GM12875 (cell line): ENCODE results near the gene MT1E.

Experiments
- H3K4me3 ChIP-seq: one replicate; pipeline ENCODE4 v1.5.1; 2011; ENCODE audit warnings: low read depth, low read length, control low read depth
- TF ChIP-seq, protein P1 (sequence below): IDR thresholded peaks from 2 replicates; pipeline ENCODE4 v1.5.1; 2011; ENCODE audit warnings: low read depth, mild to moderate bottlenecking, control low read depth, inconsistent platforms, low read length, moderate library complexity, borderline replicate concordance; ENCODE audit not compliant: insufficient read depth

Gene MT1E

DNA sequence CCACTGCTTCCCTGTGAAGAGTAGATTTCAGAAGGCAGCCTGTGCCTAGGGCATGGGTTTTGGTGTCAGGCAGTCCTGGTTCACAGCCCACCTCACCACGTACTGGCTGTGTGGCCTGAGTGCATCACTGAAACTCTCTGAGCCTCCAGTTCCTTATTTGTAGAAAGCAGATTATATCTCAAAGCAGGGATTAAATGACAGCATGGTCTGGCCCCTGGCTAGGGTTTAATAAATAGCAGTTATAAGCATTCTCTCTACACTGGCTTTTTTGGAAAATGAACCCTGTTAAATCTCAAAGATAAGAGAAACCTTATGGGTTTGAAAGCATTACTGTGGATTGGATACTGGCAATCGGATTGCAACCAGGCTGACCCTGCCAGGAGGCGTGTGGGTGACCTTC lies 4.0 kb downstream of the MT1E start:
- TF ChIP-seq, protein P1, sequence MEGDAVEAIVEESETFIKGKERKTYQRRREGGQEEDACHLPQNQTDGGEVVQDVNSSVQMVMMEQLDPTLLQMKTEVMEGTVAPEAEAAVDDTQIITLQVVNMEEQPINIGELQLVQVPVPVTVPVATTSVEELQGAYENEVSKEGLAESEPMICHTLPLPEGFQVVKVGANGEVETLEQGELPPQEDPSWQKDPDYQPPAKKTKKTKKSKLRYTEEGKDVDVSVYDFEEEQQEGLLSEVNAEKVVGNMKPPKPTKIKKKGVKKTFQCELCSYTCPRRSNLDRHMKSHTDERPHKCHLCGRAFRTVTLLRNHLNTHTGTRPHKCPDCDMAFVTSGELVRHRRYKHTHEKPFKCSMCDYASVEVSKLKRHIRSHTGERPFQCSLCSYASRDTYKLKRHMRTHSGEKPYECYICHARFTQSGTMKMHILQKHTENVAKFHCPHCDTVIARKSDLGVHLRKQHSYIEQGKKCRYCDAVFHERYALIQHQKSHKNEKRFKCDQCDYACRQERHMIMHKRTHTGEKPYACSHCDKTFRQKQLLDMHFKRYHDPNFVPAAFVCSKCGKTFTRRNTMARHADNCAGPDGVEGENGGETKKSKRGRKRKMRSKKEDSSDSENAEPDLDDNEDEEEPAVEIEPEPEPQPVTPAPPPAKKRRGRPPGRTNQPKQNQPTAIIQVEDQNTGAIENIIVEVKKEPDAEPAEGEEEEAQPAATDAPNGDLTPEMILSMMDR, result no peak
- no peak overlapping the region for H3K4me3 ChIP-seq

DNA sequence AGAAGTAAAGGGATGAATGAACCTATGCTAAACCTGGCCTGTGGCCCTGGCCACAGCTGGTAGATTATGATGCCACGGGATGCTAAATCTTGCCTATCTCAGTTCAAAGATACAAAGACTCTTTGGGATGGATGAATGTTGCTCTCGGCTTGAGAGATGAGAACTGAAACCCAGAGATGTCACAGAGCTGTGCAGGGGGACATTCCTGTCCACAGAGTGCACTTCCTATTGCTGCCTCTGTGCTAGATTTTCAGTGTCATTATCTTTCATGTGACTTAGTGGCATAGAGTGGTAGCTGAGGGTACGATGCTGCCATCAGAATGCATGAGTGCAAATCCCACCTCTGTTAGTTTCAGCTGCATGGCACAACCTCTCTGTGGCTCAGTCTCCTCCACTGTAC lies 4.6 kb downstream of the MT1E start:
- no peak overlapping the region for H3K4me3 ChIP-seq
- TF ChIP-seq, protein P1, result peak; percentile 29; the same call in 1 of the 2 replicates

DNA sequence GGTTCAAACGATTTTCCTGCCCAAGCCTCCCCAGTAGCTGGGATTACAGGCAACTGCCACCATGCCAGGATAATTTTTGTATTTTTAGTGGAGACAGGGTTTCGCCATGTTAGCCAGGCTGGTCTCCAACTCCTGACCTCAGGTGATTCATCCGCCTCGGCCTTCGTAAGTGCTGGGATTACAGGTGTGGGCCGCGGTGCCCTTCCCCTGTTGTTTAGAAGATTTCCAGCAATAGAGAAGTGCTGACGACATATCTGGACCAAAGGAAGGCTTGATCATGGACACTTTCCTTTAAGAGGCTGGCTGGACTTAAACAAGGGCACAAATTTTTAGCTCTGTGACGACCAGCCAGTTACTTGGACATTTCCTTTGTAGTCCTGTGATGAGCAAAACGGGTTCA lies 5.6 kb downstream of the MT1E start:
- TF ChIP-seq, protein P1, result no peak
- no peak overlapping the region for H3K4me3 ChIP-seq

DNA sequence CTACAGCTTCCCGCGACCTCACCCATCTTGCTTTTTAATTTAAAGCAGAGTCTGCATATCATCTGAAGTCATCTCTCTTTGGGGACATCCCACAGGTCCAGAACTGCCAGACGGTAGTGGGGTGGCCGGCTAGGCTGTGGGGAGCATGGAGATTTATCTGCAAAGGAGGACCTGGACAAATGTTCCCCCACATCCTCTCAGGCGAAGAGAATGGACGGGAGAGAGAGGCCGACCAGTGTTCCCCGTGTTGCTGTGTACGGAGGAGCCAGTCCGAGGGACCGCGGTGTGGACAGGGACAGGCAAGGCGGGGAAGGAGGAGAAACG lies 6.2 kb downstream of the MT1E start:
- no peak overlapping the region for H3K4me3 ChIP-seq

DNA sequence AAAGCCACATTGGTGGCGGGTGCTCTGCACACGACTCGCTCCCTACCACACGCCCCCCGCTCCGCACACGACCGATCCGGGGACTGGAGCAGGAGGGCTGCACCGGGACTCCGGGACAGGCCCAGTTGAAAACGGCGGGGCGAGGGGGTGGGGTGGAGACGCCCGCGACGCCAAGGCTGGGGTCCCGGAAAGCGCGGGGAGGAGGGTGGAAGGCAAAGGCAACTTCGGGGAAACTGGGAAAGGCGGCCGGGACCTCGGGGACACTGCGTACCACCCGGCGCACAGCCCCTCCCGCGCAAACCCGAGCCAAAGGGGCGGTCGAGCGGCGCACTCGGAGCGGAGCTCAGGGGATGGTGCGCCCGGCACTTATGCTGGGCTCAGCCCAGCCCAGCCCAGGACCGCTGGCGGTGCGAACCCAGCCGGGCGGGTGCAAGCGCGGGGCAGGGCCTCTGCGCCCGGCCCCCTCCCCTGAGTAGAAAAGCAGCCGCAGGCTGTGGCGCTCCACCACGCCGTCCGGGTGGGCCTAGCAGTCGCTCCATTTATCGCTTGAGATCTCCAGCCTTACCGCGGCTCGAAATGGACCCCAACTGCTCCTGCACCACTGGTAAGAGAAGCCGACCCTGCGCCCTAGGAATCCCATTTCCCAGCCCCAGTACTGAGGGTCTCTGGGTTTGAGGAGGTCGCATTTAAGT lies 6.7 kb downstream of the MT1E start, which contains the start of gene MT1M:
Gene MT1M (plus strand): TSS at position 504 of the 692 bp plus-strand sequence. CDS start 73 bp downstream, at position 577.
- TF ChIP-seq, protein P1, result no peak
- no peak within 1 kb of the TSS for H3K4me3 ChIP-seq

More for the DNA sequence above, 6.2 kb downstream of the MT1E start:
- TF ChIP-seq, protein P1, result no peak

DNA sequence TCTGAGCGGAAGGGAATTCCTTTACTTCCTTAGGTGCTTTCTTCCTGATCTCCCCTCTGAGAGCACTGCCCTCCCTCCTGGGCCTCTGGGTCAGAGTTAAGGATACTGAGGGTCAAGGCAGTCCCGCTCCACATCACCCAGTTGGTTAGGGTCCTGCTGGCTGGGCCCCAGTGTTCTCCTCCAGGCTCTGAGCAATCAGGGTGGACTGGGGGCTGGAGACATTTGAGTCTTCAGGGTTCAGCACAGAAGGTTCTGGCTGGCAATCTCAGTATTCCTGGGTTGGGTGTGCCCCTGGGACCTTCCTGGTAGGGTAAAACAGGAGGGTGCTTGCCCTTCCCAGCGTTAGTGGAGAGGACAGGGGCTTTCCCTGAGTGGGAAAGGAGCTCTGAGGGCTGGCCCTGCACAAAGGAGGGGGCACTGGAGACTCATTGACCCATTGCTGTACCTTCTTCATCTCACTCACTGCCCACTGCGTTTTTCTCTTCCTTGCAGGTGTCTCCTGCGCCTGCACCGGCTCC lies 7.3 kb downstream of the MT1E start:
- H3K4me3 ChIP-seq, result no peak overlapping the region
- TF ChIP-seq, protein P1, result no peak

DNA sequence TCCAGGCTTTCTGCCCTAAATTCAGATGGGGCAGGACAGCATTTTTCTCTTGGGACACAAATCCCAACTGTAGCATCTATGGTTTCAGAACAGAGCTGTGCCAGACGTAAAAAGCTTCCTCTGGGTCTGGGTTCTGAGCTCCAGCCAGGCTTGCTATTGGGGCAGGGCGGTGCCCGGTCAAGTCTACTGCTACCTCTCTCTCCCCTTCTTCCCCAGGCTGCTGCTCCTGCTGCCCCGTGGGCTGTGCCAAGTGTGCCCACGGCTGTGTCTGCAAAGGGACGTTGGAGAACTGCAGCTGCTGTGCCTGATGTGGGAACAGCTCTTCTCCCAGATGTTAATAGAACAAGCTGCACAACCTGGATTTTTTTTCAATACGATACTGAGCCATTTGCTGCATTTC lies 8.0 kb downstream of the MT1E start:
- TF ChIP-seq, protein P1, result no peak
- H3K4me3 ChIP-seq, result no peak overlapping the region
